T-helper 2 cell treated with Interferon-gamma antibody and Interleukin-4, amounts not matched to agents 100 ng/mL and 5 ng/mL, for 36 hours (primary cell): Measurements from ENCODE around the gene GOLGA6L7. TPM values are rescaled to one million over a fixed set of nuclear protein-coding genes. Genes with fewer than 3 reads are reported as not detected.
"Not testable (repeated sequence)": the region's sequence is repeated elsewhere in the genome, so short reads cannot be mapped to it uniquely, and the experiment has no call there.

Source experiments
- intact Hi-C: fragments of 100-400 bp; cut with micrococcal nuclease; formaldehyde crosslinking; loops from one replicate; pipeline ENCODE4 v1.15.1; 2023
- total RNA-seq: library from RNA; stranded (reverse); gene quantifications from 2 replicates; pipeline ENCODE4 v1.2.3, GENCODE V29; 2022

Gene GOLGA6L7
- total RNA-seq, 1 donor from 2014 or later: not detected

GRCh38 chr15:28884151-28884940, 35.9 kb upstream of the GOLGA6L7 start:
- intact Hi-C loops: no loop called here

GRCh38 chr15:28881600-28881999, 33.2 kb upstream of the GOLGA6L7 start:
- intact Hi-C loops: no loop called here

GRCh38 chr15:28881170-28881569, 32.7 kb upstream of the GOLGA6L7 start:
- intact Hi-C loops: no loop called here

GRCh38 chr15:28880680-28881079, 32.2 kb upstream of the GOLGA6L7 start:
- intact Hi-C loops: no loop called here

GRCh38 chr15:28879551-28879950, 31.1 kb upstream of the GOLGA6L7 start:
- intact Hi-C loops: no loop called here

GRCh38 chr15:28878209-28878608, 29.8 kb upstream of the GOLGA6L7 start:
- intact Hi-C loops: no loop called here

- intact Hi-C loops: no loop called here
These were observed 28.4 kb upstream of the GOLGA6L7 start for GRCh38 chr15:28876845-28877185.

- intact Hi-C loops: no loop called here
These were observed 27.8 kb upstream of the GOLGA6L7 start for GRCh38 chr15:28876131-28876844.

- intact Hi-C loops: no loop called here
These were observed 27.1 kb upstream of the GOLGA6L7 start for GRCh38 chr15:28875461-28876000.

GRCh38 chr15:28873585-28874190, 25.2 kb upstream of the GOLGA6L7 start:
- intact Hi-C loops: no loop called here

- intact Hi-C loops: no loop called here
These were observed 24.6 kb upstream of the GOLGA6L7 start for GRCh38 chr15:28873006-28873405.

- intact Hi-C loops: no loop called here
These were observed 22.7 kb upstream of the GOLGA6L7 start for GRCh38 chr15:28871168-28871567.

GRCh38 chr15:28868744-28869345, 20.4 kb upstream of the GOLGA6L7 start:
- intact Hi-C loops: no loop called here

- intact Hi-C loops: not testable (repeated sequence)
These were observed 13.3 kb upstream of the GOLGA6L7 start for GRCh38 chr15:28861589-28862293.

- intact Hi-C loops: no loop called here
These were observed 12.6 kb upstream of the GOLGA6L7 start for GRCh38 chr15:28861031-28861534.

GRCh38 chr15:28854578-28854977, 6.1 kb upstream of the GOLGA6L7 start:
- intact Hi-C loops: not testable (repeated sequence)

- intact Hi-C loops: not testable (repeated sequence)
These were observed 5.2 kb upstream of the GOLGA6L7 start for GRCh38 chr15:28853654-28854053.

GRCh38 chr15:28849766-28850165, 1.3 kb upstream of the GOLGA6L7 start:
- intact Hi-C loops: not testable (repeated sequence)

GRCh38 chr15:28849271-28849670, 827 bp upstream of the GOLGA6L7 start:
- intact Hi-C loops: not testable (repeated sequence)

- intact Hi-C loops: not testable (repeated sequence)
These were observed 485 bp downstream of the GOLGA6L7 start for GRCh38 chr15:28847959-28848358.

GRCh38 chr15:28847247-28847646, 1.2 kb downstream of the GOLGA6L7 start:
- intact Hi-C loops: not testable (repeated sequence)
